HG03565 (cell line): ENCODE results near the gene TXNDC11.
A peak's percentile ranks its signal among the peaks of the same experiment; 100 is the strongest.

Experiments
- ATAC-seq: cut with Tn5 transposase; IDR thresholded peaks from one replicate; pipeline ENCODE4 v1.9.1; 2021; ENCODE audit warnings: mild to moderate bottlenecking, moderate library complexity; ENCODE audit not compliant: unreplicated experiment

Gene TXNDC11

DNA sequence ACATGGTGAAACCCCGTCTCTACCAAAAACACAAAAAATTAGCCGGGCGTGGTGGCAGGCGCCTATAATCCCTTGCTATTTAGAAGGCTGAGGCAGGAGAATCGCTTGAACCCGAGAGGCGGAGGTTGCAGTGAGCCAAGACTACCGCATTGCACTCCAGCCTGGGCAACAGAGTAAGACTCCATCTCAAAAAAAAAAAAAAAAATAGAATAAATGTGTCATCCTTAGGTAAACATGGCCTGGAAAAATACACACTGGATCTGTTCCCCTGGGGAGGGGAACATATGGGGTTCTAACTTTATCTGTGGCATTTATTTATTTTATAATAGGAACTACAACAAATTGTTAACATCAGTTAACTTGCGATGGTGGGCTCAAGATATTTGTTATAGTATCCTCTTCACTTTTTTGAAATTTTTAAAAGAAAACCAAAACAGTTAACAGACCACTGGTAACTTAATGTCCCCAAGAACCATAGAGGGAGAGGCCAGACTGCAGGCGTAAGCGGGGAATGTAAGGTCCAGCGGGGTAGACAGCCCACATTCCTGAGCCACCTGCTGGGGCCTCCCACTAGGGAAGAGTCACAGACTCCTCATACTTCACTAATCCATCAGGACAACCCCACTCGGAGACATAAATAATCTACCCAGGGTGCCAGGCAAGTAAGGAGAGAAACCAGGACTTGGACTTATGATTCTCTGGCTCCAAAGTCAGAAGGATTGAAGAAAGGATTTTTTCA is 12.5 kb upstream of the TXNDC11 start:
- ATAC-seq: no peak

DNA sequence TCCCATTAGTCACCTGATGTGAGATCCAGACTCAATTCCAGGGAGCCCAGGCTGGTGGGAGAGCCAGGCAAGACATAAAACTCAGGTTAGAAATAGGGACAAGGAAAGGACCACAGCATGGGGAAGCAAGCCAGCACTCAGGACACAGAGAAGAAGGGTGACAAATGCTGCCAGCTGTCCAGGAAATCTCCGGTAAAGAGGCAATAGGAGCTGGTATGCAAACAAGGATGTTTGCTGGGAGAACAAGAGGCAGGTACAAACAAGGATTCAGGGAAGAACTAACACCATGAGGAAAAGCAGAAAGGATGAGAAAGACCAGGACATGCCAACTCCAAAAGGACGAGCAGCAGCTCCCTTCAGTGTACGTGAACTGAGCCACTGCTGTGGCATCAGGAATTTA is 10.2 kb upstream of the TXNDC11 start:
- ATAC-seq: no peak

DNA sequence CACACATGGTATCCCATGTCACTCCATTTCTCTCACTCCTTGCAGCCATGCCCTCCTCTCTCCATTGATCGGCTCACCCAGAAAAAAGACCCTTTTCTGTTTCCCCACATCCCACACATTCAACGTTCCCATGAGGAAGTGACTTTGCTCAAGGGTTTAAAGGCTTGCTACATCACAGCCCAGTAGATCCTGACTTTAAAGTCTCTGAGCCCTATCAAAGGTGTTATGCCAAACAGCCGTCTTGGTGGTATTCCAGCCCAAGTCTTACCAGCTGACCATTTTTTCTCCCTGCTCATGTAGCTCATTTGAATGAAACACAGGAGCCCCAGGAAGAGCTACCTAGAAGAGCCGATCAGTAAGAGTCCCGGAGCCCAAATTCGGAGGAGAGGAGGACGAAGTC is 7.4 kb upstream of the TXNDC11 start:
- ATAC-seq: no peak

DNA sequence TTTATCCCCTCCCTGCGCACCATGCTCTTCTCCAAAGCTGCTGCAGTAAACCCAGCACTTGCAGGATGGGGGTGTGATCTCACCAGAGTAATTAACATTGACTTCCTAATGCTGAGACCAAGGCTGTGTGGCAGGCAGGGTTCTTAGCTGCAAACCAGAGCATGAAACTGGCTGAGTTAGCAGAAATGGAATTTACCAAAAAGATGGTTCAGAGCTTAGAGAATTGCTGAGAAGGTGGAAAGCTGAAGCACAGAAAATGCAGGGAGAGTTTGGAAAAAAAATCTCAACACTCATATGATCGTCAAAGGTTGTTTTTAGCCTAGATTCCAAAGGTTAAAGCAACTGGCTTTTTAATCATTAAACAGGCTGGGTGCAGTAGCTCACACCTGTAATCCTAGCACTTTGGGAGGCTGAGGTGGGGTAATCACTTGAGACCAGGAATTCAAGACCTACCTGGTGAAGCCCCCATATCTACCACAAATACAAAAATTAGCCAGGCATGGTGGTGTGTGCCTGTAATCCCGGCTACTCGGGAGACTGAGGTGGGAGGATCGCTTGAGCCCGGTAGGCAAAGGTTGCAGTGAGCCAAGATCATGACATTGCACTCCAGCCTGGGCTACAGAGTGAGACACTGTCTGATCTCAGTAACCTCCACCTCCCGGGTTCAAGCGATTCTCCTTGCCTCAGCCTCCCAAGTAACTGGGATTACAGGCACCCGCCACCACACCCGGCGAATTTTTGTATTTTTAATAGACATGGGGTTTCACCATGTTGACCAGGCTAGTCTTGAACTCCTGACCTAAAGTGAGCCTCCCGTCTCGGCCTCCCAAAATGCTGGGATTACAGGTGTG is 6.0 kb upstream of the TXNDC11 start:
- ATAC-seq: no peak

DNA sequence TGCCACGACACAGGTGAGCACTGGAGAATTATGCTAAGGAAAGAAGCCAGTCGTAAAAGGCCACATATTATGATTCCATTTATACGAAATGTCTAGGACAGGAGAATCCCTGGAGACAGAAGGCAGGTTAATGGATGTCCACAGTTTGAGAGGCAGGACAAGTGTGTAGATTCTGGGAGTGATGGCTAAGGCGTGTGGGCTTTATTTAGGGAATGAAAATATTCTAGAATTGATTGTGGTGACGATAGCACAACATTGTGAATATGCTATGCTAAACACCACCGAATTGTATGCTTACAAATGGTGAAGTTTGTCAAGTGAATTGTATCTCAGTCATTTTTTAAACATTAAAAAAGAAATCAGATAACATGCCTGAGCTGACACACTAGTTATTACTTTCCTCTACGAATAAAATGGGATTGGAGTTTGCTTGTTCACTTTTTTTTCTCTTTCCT is 5.3 kb upstream of the TXNDC11 start:
- ATAC-seq: no peak

DNA sequence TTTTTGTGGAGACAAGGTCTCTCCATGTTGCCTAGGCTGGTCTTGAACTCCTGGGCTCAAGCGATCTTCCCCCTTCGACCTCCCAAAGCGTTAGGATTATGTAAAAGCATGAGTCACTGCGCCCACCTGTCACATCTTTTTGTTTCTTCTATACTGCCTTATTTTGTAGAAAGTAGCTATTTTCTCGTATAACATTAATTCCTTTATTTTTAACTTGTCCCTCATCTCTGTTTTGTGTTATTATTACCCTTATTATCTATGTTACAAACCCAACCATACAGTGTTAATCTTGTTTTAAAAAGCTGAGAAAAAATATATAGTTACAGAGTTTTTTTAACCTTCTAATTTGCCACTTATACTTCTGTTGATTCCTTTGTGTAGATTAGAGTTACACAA is 1.4 kb upstream of the TXNDC11 start:
- no peak for ATAC-seq

DNA sequence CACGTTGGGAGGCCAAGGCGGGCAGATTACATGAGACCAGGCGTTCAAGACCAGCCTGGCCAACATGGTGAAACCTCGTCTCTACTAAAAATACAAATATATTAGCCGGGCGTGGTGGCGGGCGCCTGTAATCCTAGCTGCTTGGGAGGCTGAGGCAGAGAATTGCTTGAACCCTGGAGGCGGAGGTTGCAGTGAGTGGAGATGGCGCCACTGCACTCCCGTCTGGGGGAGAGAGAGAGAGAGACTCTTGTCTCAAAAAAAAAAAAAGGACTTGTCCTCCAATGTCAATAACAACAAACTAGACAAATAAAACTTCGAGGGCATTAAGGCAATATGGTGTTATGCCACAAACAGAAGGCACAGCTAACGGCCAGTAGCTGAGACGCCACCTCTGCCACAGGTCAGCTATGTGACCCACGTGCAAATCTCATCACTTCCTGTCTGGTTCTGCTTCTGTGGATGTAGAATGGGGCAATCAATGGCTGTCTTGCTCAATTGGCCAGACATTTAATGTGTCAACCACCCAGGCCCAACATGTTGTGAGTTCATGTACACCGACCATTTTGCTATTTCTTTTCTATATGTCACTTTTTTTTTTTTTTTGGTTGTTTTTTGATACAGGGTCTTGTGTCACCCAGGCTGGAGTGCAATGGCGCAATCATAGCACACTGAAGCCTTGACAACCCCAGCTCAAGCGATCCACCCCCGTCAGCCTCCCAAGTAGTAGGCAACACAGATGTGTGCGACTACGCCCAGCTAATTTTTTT is 834 bp upstream of the TXNDC11 start:
- no peak for ATAC-seq

DNA sequence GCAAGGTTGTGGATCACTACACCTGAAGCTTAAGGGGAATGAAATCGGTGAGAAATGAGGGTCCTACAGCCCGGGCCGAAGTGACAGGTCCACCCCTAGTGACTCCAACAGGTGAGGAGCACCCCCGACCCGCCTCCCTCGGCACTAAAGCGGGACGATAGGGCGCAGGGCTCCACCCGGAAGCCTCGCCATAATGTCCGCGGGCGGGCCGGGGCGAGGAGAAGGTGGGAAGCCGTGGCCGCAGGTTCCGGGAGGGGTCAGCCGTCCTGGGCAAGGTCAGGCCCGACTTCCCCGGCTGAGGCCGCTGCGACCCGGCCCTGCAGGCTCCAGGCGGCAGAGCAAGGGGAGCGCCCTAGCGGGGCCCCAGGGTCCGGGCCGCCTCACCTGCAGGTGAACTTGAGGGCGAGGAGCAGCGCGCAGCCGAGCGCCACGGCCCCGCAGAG is 543 bp downstream of the TXNDC11 start:
- ATAC-seq: peak; percentile 7

DNA sequence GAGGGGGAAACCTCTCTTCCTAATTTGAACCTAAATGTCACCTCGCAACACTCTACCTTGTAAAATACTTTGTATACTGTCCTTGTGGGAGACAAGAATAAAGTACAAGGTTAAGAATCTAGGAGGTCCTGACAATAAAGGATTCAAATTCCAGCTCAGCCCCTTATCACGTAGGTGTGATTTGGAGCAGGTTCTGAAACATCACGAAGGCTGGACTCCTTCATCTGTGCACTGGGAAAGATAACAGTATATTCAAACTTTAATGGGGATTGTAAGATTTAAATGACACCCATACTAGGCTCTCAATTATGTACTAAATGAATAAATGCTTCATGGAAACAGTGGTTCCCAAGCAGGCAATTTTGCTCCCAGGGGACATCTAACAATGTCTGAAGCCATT is 2.1 kb downstream of the TXNDC11 start:
- no peak for ATAC-seq

DNA sequence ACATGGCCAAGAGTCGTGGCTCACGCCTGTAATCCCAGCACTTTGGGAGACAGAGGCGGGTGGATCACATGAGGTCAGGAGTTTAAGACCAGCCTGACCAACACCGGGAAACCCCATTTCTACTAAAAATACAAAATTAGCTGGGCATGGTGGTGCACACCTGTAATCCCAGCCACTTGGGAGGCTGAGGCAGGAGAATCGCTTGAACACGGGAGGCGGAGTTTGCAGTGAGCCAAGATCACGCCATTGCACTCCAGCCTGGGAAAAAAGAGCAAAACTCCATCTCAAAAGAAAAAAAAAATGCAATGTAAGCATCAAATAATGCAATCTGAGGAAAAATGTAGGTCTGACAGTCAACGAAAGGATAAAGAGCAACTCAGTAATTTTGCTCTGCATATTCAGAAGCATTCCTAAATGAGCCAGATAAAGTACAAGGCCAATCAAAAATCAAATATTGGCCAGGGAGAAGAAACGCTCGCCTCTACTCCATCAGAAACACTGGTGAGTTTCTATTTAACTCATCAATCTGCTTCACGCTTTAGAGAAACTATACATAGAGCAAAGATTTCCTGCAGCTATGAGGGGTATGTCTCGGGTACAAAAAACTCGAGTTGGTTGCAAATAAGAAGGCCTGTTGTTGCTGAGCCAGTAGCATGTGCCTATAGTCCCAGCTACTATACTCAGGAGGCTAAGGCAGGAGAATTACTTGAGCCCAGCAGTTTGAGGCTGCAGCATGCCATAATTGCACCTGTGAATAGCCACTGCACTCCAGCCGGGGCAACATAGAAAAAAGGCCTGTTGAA is 3.7 kb downstream of the TXNDC11 start:
- ATAC-seq: no peak

DNA sequence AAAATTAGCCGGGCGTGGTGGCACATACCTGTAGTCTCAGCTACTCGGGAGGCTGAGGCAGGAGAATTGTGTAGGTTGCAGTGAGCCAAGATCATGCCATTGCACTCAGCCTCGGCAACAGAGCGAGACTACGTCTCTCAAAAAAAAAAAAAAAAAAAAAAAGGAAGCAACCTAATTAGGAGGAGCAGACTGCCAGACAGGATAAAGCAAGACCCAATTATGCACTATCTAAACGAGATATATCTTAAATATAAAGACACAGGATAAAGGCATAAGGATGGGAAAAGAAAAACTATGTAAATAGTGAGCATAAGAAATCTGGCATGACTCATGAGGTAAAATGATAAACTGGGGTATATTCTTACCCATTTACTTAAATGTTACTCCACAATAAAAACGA is 4.9 kb downstream of the TXNDC11 start:
- no peak for ATAC-seq

DNA sequence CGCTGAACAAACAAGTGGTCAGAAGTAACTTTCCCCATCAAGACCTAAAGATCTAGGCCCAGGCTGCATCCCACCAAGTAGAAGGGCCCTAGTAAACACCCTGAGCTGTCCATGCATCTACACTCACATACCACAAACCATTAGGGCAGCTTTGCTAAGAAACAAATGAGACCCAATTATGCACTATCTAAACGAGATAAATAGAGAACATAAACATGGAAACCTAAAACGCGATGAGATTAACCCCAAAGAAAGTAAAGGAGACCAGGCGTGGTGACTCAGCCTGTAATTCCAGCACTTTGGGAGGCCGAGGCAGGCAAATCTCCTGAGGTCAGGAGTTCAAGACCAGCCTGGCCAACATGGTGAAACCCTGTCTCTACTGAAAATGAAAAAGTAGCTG is 5.8 kb downstream of the TXNDC11 start:
- no peak for ATAC-seq

DNA sequence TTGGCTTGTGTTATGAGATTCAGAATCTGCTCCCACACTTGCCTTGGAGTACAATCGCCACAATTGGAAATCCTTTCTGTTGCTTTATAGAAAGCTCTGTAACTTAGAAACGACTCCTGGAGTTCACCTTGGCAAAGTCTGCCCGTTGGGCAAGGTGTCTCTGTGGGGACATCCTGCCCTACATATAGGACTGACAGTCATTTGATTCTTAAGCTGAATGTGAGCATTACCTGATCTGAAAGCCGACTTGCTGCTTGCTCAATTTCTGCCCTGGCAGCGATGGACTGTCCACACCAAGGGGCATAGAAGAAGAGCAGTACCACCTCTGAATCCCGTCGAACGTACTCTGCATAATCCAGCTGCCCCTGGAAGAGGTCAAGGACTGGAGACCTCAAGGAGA is 6.9 kb downstream of the TXNDC11 start:
- no peak for ATAC-seq

DNA sequence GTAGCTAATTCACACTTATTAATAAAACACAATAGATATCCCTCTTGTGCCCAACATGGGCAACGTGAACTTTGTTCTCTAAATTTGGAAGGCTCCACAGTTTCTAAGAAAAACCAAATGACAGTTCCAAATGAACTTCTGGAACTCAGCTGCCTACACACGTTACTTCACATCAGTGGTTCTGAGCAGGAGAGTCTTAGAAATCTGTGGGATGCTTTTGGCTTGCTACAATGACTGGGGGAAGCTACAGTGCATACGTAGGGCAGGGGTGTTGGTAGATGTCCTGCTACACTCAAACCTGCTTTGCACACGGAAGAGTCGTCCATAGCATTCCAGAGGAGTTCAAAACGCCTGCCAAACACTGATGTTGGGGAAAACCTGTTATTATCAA is 8.0 kb downstream of the TXNDC11 start:
- no peak for ATAC-seq

DNA sequence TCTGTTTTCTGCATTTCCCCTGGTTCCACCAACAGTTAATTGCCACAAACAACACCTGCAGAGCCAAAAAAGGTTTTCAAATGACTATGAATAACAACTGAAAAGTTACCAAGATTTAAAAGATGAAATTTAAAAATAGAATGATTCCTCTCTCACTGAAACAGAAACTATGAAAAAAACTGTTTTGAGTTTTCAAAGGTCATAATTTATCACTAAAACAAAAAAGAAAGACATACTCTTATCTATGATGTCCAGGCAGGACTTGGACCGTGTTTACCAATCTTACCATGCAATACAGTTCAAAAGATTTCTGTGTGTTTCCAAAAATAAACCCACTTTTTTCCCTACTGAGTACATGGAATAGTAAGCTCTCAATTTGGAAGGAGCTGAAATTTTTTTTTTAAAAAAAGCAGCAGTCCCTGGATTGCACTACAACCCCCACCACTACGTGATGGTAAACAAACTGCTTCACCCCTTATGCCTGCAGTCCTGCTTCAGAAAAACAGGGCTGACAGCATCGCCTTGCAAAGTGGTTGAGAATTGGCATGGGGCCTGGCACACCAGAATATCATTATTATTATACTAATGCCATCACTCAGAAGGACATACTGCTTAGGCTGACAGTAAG is 8.5 kb downstream of the TXNDC11 start:
- ATAC-seq: no peak

DNA sequence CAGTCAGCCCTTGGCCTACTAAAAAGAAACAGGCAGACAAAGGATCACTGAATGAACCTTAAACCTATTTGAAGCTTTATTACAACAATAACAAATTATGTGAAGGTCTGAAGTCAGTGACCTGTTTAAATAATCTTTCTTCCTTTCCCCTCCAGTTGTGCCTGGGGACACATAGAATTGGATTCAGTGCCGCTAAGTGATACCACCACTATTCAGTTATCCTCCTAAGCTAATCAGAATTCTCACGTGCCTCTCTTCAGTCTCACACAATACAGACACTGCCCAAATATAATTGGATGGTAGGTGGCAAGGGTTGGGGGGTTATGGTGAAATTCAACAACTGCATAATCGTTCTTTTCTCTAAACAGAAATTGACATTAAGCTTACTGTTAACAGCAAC is 11.4 kb downstream of the TXNDC11 start:
- no peak for ATAC-seq

DNA sequence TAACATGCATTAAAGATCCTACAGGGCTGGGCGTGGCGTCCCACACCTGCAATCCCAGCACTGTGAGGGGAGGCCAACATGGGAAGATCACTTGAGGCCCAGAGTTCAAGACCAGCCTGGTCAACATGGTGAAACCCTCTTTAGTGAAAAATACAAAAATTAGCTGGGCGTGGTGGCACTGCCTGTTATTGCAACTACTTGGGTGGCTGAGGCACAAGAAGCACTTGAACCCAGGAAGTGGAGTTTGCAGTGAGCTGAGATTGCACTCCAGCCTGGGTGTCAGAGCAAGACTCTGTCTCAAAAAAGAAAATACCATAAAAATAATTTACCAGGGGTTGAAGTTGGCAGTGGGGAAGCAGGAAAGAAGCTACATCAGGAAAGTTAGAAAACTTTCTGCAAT is 12.9 kb downstream of the TXNDC11 start:
- ATAC-seq: no peak

DNA sequence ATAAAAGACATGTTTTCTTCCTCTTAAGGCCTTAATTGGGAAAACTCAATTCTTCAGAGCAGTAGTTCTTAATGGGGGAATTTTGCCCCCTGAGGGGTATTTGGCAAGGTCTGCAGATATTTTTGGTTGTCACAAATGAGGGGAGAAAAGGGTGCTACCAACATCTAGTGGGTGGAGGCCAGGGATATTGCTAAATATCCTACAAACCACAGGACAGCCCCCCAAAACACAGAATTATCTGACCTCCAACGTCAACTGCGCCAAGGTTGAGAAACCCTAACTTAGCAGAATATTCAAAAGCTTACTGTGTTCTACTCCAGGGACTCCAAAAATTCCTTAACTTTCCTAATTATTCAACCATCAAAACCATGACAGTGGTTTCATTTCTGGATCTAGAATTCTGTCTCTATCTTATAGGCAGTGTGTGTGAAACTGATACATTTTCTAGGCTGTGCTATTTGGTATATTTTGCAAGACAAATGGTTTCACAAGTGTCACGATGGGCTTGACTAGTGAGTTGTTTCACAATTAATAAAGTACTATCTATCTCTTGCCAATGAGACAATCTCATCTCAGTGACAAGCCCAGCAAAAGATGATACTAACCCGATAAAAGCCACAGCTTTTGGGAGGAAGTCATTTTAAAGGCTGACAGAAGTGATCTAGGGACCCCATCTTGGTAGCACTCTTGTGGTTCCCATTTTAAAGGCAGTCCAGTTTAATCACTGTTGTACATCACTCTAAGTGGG is 14.7 kb downstream of the TXNDC11 start:
- ATAC-seq: no peak

DNA sequence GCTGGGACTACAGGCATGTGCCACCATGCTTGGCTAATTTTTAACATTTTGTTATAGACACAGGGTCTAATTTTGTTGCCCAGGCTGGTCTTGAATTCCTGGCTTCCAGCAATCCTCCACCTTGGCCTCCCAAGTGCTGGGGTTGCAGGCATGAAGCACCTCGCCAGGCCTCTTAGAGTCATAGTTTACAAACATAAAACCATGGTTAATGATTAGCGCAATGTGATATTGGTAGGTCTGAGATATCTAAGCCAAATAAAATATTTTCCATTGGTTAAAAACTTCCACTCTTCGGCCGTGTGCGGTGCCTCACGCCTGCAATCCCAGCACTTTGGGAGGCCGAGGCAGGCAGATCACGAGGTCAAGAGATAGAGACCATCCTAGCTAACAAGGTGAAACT is 16.6 kb downstream of the TXNDC11 start:
- no peak for ATAC-seq

DNA sequence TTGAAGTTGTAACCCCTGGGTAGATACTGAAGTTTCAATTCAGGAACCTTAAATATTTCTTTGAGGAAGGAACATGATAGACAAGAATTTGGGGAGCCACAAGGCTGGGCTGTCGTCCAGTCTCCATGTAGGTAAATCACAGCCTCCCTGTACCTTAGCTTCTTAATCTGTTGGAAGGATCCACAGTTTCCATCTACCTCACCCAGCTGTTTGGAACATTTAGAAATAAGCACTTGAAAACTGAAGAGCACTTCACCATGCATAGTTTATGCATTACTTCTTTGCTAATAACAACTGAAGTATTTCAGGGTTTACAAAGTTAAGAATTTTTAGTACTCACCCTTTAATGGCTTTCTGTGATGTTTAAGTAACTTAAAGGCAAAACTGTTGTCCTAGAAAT is 17.2 kb downstream of the TXNDC11 start:
- ATAC-seq: no peak
